K562 (cell line): ENCODE measurements around the gene TFF1. TPM values are rescaled to one million over a fixed set of nuclear protein-coding genes. Genes with fewer than 3 reads are reported as not detected.

Experiments
- HLTF ChIP-seq: fragments of 450-650 bp; IDR thresholded peaks from 2 replicates; pipeline ENCODE4 v1.6.1; 2016
- SMARCA4 ChIP-seq: fragments of 450-650 bp; IDR thresholded peaks from 2 replicates; pipeline ENCODE4 v1.6.1; 2016
- ZBTB8A ChIP-seq: fragments of 450-650 bp; IDR thresholded peaks from 2 replicates; pipeline ENCODE4 v1.6.1; 2018; ENCODE audit warnings: mild to moderate bottlenecking, moderate library complexity; ENCODE audit not compliant: partially characterized antibody
- polyA plus RNA-seq, 8 experiments: library from polyadenylated mRNA; depleted of rRNA in 4 of 8; stranded (reverse) in 5 of 8; unstranded in 3 of 8; fragments of >200 nt; fragmentation: Nextera tagmentation in 2 of 8; fragmentation: Illumina TruSeq in 1 of 8; extraction: Ambion mirVana in 2 of 8; extraction: Trizol in 1 of 8; gene quantifications; 2 replicates each; pipeline versions ENCODE4 v1.2.1 to v1.2.3, GENCODE V29; 2011 to 2014; ENCODE audit warnings: inconsistent platforms in 1 of 8, missing spikeins in 1 of 8
- total RNA-seq, 7 experiments: library from RNA; depleted of rRNA in 6 of 7; stranded (reverse); fragments of >200 nt in 6 of 7; fragmentation: Illumina TruSeq in 2 of 7; extraction: Trizol in 2 of 7; gene quantifications; 2 replicates each; pipeline versions ENCODE4 v1.2.1 to v1.2.3, GENCODE V29; 2011 to 2021; ENCODE audit warnings: low replicate concordance in 1 of 7
- TF ChIP-seq, protein P1 (sequence below): fragments of 200-600 bp; sonication (generic); IDR thresholded peaks from one replicate; pipeline ENCODE4 v1.6.1; 2012; ENCODE audit warnings: mild to moderate bottlenecking, low read depth, low read length, inconsistent platforms
- TF ChIP-seq, protein P2 (sequence below), 3 experiments: fragments of 200-800 bp in 1 of 3; fragments of 250-450 bp in 1 of 3; fragments of 450-650 bp in 1 of 3; sonication (Bioruptor Pico) in 1 of 3; sonication (Bioruptor generic) in 1 of 3; formaldehyde crosslinking in 1 of 3; IDR thresholded peaks; 2 replicates each; pipeline versions ENCODE4 v1.6.1 to v1.8.0; 2016 to 2022; ENCODE audit warnings: mild to moderate bottlenecking in 2 of 3, missing genetic modification characterization in 2 of 3, missing compliant biosample characterization in 1 of 3, moderate library complexity in 1 of 3
- TF ChIP-seq, protein P3 (sequence below): fragments of 450-650 bp; IDR thresholded peaks from 2 replicates; pipeline ENCODE4 v1.6.1; 2017; ENCODE audit warnings: antibody characterized with exemption

TFF1 gene
- total and polyA plus RNA-seq, 9 of the 15 experiments (the other 6 are each of a cell fraction or from before 2014, with no cell fraction given): 0.31 TPM; not detected in 8

DNA sequence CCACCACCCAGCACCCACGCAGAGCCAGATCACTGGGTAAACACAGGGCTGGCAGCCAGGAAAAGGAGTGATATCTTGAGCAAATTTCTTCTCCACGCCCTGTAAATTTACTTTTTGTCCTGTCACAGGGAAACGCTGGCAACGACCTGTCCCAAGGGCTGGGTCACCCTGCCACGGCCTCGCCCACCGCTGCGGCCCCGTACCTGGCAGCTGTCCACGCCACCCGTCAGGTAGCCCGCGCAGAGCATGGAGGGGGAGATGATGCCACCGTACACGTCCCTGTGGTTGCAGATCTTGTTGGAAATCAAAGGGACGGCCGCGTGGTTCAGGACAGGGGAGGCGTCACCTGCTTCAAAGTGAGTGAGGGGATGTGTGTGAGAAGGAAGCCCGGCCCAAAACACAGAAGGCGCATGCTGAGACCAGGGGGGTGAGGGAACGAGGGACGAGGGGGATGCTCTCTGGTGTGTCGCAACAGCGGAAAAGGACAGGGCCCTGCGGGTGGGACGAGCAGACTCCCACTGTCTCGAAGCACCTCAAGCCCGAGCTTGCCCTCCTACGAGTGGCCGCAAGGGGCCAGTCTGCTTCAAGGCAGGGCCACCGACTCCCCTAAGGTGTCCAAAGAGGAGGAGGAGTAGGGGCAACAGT, 10.1 kb upstream of the TFF1 start (continued):
- TF ChIP-seq, protein P1, sequence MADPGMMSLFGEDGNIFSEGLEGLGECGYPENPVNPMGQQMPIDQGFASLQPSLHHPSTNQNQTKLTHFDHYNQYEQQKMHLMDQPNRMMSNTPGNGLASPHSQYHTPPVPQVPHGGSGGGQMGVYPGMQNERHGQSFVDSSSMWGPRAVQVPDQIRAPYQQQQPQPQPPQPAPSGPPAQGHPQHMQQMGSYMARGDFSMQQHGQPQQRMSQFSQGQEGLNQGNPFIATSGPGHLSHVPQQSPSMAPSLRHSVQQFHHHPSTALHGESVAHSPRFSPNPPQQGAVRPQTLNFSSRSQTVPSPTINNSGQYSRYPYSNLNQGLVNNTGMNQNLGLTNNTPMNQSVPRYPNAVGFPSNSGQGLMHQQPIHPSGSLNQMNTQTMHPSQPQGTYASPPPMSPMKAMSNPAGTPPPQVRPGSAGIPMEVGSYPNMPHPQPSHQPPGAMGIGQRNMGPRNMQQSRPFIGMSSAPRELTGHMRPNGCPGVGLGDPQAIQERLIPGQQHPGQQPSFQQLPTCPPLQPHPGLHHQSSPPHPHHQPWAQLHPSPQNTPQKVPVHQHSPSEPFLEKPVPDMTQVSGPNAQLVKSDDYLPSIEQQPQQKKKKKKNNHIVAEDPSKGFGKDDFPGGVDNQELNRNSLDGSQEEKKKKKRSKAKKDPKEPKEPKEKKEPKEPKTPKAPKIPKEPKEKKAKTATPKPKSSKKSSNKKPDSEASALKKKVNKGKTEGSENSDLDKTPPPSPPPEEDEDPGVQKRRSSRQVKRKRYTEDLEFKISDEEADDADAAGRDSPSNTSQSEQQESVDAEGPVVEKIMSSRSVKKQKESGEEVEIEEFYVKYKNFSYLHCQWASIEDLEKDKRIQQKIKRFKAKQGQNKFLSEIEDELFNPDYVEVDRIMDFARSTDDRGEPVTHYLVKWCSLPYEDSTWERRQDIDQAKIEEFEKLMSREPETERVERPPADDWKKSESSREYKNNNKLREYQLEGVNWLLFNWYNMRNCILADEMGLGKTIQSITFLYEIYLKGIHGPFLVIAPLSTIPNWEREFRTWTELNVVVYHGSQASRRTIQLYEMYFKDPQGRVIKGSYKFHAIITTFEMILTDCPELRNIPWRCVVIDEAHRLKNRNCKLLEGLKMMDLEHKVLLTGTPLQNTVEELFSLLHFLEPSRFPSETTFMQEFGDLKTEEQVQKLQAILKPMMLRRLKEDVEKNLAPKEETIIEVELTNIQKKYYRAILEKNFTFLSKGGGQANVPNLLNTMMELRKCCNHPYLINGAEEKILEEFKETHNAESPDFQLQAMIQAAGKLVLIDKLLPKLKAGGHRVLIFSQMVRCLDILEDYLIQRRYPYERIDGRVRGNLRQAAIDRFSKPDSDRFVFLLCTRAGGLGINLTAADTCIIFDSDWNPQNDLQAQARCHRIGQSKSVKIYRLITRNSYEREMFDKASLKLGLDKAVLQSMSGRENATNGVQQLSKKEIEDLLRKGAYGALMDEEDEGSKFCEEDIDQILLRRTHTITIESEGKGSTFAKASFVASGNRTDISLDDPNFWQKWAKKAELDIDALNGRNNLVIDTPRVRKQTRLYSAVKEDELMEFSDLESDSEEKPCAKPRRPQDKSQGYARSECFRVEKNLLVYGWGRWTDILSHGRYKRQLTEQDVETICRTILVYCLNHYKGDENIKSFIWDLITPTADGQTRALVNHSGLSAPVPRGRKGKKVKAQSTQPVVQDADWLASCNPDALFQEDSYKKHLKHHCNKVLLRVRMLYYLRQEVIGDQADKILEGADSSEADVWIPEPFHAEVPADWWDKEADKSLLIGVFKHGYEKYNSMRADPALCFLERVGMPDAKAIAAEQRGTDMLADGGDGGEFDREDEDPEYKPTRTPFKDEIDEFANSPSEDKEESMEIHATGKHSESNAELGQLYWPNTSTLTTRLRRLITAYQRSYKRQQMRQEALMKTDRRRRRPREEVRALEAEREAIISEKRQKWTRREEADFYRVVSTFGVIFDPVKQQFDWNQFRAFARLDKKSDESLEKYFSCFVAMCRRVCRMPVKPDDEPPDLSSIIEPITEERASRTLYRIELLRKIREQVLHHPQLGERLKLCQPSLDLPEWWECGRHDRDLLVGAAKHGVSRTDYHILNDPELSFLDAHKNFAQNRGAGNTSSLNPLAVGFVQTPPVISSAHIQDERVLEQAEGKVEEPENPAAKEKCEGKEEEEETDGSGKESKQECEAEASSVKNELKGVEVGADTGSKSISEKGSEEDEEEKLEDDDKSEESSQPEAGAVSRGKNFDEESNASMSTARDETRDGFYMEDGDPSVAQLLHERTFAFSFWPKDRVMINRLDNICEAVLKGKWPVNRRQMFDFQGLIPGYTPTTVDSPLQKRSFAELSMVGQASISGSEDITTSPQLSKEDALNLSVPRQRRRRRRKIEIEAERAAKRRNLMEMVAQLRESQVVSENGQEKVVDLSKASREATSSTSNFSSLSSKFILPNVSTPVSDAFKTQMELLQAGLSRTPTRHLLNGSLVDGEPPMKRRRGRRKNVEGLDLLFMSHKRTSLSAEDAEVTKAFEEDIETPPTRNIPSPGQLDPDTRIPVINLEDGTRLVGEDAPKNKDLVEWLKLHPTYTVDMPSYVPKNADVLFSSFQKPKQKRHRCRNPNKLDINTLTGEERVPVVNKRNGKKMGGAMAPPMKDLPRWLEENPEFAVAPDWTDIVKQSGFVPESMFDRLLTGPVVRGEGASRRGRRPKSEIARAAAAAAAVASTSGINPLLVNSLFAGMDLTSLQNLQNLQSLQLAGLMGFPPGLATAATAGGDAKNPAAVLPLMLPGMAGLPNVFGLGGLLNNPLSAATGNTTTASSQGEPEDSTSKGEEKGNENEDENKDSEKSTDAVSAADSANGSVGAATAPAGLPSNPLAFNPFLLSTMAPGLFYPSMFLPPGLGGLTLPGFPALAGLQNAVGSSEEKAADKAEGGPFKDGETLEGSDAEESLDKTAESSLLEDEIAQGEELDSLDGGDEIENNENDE: no peak
- TF ChIP-seq SMARCA4: no peak
- TF ChIP-seq, protein P2, sequence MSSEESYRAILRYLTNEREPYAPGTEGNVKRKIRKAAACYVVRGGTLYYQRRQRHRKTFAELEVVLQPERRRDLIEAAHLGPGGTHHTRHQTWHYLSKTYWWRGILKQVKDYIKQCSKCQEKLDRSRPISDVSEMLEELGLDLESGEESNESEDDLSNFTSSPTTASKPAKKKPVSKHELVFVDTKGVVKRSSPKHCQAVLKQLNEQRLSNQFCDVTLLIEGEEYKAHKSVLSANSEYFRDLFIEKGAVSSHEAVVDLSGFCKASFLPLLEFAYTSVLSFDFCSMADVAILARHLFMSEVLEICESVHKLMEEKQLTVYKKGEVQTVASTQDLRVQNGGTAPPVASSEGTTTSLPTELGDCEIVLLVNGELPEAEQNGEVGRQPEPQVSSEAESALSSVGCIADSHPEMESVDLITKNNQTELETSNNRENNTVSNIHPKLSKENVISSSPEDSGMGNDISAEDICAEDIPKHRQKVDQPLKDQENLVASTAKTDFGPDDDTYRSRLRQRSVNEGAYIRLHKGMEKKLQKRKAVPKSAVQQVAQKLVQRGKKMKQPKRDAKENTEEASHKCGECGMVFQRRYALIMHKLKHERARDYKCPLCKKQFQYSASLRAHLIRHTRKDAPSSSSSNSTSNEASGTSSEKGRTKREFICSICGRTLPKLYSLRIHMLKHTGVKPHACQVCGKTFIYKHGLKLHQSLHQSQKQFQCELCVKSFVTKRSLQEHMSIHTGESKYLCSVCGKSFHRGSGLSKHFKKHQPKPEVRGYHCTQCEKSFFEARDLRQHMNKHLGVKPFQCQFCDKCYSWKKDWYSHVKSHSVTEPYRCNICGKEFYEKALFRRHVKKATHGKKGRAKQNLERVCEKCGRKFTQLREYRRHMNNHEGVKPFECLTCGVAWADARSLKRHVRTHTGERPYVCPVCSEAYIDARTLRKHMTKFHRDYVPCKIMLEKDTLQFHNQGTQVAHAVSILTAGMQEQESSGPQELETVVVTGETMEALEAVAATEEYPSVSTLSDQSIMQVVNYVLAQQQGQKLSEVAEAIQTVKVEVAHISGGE (CRISPR knock-in tag; IDR thresholded peaks at IDR 0.05): peak in 1 of 3 experiments; percentile 71; a peak in 1 of 6 replicates
- no peak for TF ChIP-seq ZBTB8A
- TF ChIP-seq HLTF: no peak
- TF ChIP-seq, protein P3, sequence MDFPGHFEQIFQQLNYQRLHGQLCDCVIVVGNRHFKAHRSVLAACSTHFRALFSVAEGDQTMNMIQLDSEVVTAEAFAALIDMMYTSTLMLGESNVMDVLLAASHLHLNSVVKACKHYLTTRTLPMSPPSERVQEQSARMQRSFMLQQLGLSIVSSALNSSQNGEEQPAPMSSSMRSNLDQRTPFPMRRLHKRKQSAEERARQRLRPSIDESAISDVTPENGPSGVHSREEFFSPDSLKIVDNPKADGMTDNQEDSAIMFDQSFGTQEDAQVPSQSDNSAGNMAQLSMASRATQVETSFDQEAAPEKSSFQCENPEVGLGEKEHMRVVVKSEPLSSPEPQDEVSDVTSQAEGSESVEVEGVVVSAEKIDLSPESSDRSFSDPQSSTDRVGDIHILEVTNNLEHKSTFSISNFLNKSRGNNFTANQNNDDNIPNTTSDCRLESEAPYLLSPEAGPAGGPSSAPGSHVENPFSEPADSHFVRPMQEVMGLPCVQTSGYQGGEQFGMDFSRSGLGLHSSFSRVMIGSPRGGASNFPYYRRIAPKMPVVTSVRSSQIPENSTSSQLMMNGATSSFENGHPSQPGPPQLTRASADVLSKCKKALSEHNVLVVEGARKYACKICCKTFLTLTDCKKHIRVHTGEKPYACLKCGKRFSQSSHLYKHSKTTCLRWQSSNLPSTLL: no peak
